GM12872 (cell line): ENCODE data around the gene RALGAPA1.

ENCODE experiments used
- CTCF ChIP-seq: IDR thresholded peaks from 3 replicates; pipeline ENCODE4 v1.5.1; 2011; ENCODE audit warnings: low read depth, mild to moderate bottlenecking, low read length, moderate library complexity; ENCODE audit not compliant: insufficient read depth

Gene RALGAPA1

DNA sequence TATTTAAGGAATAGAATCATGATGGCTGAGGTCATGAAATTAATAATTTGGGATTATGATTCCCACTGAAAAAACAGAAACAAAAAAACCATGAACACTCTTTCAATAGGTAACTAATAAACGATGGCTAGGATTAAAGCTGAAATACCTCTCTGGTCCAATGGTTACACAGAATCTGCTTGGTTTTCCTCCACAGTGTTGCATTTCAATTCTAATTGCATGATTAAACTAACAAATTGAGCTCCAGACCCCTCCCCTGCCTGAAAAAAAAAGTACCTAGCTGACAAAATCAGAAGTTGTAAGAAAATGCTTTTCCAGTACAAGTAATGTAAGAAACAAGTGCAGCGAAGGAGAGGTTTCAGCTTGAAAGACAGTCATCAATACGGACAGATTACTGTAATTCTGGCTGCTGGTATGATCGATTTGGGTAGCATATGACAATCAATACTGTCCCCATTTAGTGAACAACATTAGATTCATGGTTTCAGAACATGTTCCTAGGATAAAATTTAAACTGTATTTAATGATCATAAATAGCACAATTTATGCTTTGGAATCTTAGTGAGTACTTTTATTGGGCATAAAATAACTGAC lies 243.1 kb downstream of the RALGAPA1 start:
- no peak for TF ChIP-seq CTCF

GRCh38 chr14:35558680-35559079 lies 250.4 kb downstream of the RALGAPA1 start:
- no peak for TF ChIP-seq CTCF

DNA sequence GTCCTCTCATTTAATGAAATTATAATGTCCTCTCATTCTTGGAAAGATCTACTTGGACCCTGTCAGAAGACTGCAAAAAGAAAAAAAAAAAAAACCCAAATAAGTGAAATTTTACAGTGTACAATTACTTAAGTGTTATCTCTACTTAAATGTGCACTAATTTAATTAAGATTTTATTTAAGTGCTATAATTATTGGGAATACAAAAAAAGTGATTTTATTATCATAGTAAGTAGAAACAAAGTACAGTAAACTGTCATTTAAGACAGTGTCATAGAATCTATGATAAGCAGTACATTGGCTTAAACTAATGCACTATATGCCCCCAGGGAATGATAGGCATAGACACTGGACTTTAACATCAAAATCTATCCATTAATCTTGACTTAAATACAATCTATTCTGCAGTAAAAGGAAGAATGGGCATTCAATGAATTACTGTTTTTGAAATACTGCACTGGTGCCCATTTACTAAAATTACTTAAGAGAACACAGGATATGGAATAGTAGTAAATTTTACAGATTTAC lies 251.8 kb downstream of the RALGAPA1 start:
- TF ChIP-seq CTCF = no peak

- TF ChIP-seq CTCF = no peak
Observed at GRCh38 chr14:35556548-35556947, 252.5 kb downstream of the RALGAPA1 start.

- TF ChIP-seq CTCF = no peak
Observed at GRCh38 chr14:35553808-35554207, 255.3 kb downstream of the RALGAPA1 start.

- TF ChIP-seq CTCF = no peak
Observed at GRCh38 chr14:35551081-35551480, 258.0 kb downstream of the RALGAPA1 start.

DNA sequence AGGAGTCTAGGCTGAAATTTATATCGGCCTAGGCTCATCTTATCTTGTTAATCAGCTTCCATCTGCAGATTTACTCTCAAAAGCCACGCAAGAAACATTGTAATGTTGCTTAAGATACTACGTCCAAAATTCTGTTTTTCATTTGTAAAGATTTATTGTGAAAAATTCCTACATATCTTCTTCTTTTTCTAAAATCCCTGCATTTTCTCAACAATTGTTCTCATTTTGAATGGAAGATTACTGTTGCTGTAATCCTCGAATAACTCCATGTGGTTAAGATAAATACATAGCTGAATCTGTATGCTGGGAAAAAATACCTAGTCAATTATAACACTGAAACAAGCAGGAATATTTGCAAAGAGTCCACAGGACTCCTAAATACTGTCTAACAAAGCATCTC lies 259.5 kb downstream of the RALGAPA1 start:
- TF ChIP-seq CTCF = no peak
